Fibroblast of lung (primary cell): ENCODE results near the gene TACSTD2. TPM values are rescaled to one million over a fixed set of nuclear protein-coding genes. Genes with fewer than 3 reads are reported as not detected.

ENCODE experiments used
- DNase-seq, 2 donors: peaks; one replicate each; pipeline versions ENCODE4 v3.0.0 to v3.0.0-alpha.2; 2010; ENCODE audit warnings: low read depth in 2 of 2
- H2AFZ ChIP-seq: 2 replicates; pipeline ENCODE4 v1.5.1; 2012; ENCODE audit warnings: low read length, control low read depth, inconsistent platforms
- H3K27ac ChIP-seq: 2 replicates; pipeline ENCODE4 v1.5.1; 2011; ENCODE audit warnings: low read length, control low read depth; ENCODE audit not compliant: insufficient read depth
- H3K27me3 ChIP-seq: 2 replicates; pipeline ENCODE4 v1.5.1; 2011; ENCODE audit warnings: mild to moderate bottlenecking, low read length; ENCODE audit not compliant: control insufficient read depth, insufficient read depth
- H3K36me3 ChIP-seq: 2 replicates; pipeline ENCODE4 v1.5.1; 2011; ENCODE audit warnings: low read length; ENCODE audit not compliant: control insufficient read depth, insufficient read depth
- H3K4me1 ChIP-seq: 2 replicates; pipeline ENCODE4 v1.5.1; 2011; ENCODE audit warnings: low read length; ENCODE audit not compliant: control insufficient read depth, insufficient read depth; ENCODE audit errors: extremely low read depth
- H3K4me2 ChIP-seq: 2 replicates; pipeline ENCODE4 v1.5.1; 2011; ENCODE audit warnings: low read length, control low read depth; ENCODE audit not compliant: insufficient read depth; ENCODE audit errors: extremely low read depth
- H3K4me3 ChIP-seq, 4 experiments: fragments of 200-600 bp in 1 of 4; sonication (generic) in 1 of 4; replicated peaks in 1 of 4; 2 replicates each; pipeline ENCODE4 v1.5.1; 2011 to 2016; ENCODE audit warnings: low read length in 4 of 4, low read depth in 3 of 4, mild to moderate bottlenecking in 3 of 4, control low read depth in 2 of 4, inconsistent platforms in 1 of 4, mixed read lengths in 1 of 4; ENCODE audit not compliant: insufficient read depth in 1 of 4; ENCODE audit errors: control extremely low read depth in 1 of 4
- H3K79me2 ChIP-seq: 2 replicates; pipeline ENCODE4 v1.5.1; 2012; ENCODE audit warnings: mild to moderate bottlenecking, low read length, inconsistent platforms; ENCODE audit not compliant: control insufficient read depth, insufficient read depth
- H3K9ac ChIP-seq: 2 replicates; pipeline ENCODE4 v1.5.1; 2011; ENCODE audit warnings: mild to moderate bottlenecking, low read length, control low read depth; ENCODE audit not compliant: insufficient read depth
- H3K9me3 ChIP-seq: 2 replicates; pipeline ENCODE4 v1.5.1; 2012; ENCODE audit warnings: low read depth, low read length; ENCODE audit not compliant: control insufficient read depth, insufficient read depth
- H4K20me1 ChIP-seq: 2 replicates; pipeline ENCODE4 v1.5.1; 2011; ENCODE audit warnings: low read length; ENCODE audit not compliant: control insufficient read depth, insufficient read depth; ENCODE audit errors: extremely low read depth
- EZH2 ChIP-seq: IDR thresholded peaks from 2 replicates; pipeline ENCODE4 v1.5.1; 2012; ENCODE audit warnings: low read length, control low read depth, mild to moderate bottlenecking; ENCODE audit errors: missing control alignments
- polyA plus RNA-seq, 2 donors: library from polyadenylated mRNA; depleted of rRNA in 1 of 2; stranded (reverse) in 1 of 2; unstranded in 1 of 2; fragments of >200 nt; gene quantifications; 2 replicates each; pipeline ENCODE4 v1.2.1, GENCODE V29; 2011 to 2012; ENCODE audit warnings: missing spikeins in 1 of 2
- total RNA-seq: library from RNA; depleted of rRNA; stranded (reverse); fragments of >200 nt; gene quantifications from 2 replicates; pipeline ENCODE4 v1.2.1, GENCODE V29; 2014
- TF ChIP-seq, protein P1 (sequence below), 2 donors: IDR thresholded peaks in 1 of 2; conservative IDR thresholded peaks in 1 of 2; 1 replicate in 1 of 2; 2 replicates in 1 of 2; pipeline ENCODE4 v1.5.1; 2011 to 2012; ENCODE audit warnings: low read length in 2 of 2, control low read depth in 1 of 2, inconsistent platforms in 1 of 2, low read depth in 1 of 2, mild to moderate bottlenecking in 1 of 2

TACSTD2 gene
- total and polyA plus RNA-seq, 2 donors (not counting 1 experiment from before 2014, with no cell fraction given) = 0.17 to 0.22 TPM

DNA sequence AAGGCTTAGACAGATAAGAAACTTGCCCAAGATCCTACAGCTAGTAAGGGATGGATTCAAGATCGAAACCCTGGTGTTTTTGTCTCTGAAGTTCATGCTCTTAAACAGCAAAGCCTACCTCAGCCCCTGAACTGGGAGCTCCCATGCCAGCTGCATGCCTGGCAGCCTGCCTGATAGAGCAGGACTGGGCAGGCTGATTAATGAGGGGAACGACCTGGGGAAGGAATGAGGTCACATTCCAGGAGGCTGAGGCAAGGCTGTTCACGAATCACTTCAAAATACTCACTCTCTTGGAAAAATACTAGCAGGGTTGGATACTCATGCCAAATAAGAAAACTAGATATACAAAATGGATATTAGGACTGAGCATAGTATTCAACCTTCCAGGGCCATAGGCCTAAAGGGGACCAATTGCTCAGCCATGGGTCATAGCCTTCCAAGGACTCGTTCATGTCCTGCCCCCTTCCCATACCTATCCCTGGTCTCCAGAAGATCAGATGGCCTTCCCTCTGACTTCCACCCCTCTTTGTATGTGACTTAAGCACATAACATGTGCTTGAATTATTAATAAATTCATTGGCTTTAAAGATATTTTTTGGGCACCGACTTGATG, 15.6 kb upstream of the TACSTD2 start:
- H3K9ac ChIP-seq = no peak overlapping the region
- H4K20me1 ChIP-seq = no peaks in the 10 kb centered on the region
- H3K4me2 ChIP-seq = peak overlapping the region; percentile 33
- no peak overlapping the region for H3K4me3 ChIP-seq
- H3K4me1 ChIP-seq = peaks cover 11% of the 10 kb centered on the region
- H3K9me3 ChIP-seq = no peaks in the 10 kb centered on the region
- H2AFZ ChIP-seq = no peak overlapping the region
- H3K27me3 ChIP-seq = no peaks in the 10 kb centered on the region
- TF ChIP-seq, protein P1, sequence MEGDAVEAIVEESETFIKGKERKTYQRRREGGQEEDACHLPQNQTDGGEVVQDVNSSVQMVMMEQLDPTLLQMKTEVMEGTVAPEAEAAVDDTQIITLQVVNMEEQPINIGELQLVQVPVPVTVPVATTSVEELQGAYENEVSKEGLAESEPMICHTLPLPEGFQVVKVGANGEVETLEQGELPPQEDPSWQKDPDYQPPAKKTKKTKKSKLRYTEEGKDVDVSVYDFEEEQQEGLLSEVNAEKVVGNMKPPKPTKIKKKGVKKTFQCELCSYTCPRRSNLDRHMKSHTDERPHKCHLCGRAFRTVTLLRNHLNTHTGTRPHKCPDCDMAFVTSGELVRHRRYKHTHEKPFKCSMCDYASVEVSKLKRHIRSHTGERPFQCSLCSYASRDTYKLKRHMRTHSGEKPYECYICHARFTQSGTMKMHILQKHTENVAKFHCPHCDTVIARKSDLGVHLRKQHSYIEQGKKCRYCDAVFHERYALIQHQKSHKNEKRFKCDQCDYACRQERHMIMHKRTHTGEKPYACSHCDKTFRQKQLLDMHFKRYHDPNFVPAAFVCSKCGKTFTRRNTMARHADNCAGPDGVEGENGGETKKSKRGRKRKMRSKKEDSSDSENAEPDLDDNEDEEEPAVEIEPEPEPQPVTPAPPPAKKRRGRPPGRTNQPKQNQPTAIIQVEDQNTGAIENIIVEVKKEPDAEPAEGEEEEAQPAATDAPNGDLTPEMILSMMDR (conservative IDR thresholded peaks at IDR 0.05 in 1 of 2, IDR thresholded peaks at IDR 0.05 in 1 of 2; ENCODE audit: low read depth in 1 of 2, low read length in 2 of 2) = no peak
- no peak for TF ChIP-seq EZH2
- H3K27ac ChIP-seq = no peak overlapping the region
- H3K79me2 ChIP-seq = no peaks in the 10 kb centered on the region
- peak; percentile 89 to 95 for DNase-seq
- H3K36me3 ChIP-seq = no peaks in the 10 kb centered on the region

DNA sequence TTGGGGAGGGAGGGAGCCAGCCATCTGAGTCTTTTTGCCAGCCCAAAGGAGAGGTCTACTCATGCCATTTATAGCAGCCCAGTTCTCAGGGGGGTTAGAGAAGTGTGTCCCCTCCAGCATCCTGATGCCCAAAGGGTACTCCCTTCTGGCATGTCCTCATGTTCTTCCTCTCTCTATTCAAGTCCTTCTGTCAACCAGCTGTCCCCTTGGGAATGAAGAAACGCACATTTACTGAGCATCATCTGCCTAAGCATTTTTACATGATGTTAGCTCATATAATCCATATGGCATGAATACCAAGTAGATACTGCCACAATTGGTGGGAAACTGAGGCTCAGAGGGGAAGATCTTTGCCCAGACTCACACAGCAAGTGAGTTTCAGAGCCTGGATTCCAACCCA, 14.8 kb upstream of the TACSTD2 start:
- no peak for DNase-seq
- TF ChIP-seq EZH2 = no peak
- TF ChIP-seq, protein P1 (conservative IDR thresholded peaks at IDR 0.05 in 1 of 2, IDR thresholded peaks at IDR 0.05 in 1 of 2; ENCODE audit: low read depth in 1 of 2, low read length in 2 of 2) = no peak
- H3K4me3 ChIP-seq = no peak overlapping the region
- H3K9ac ChIP-seq = no peak overlapping the region
- no peak overlapping the region for H3K27ac ChIP-seq
- no peak overlapping the region for H2AFZ ChIP-seq
- no peaks in the 10 kb centered on the region for H4K20me1 ChIP-seq
- no peaks in the 10 kb centered on the region for H3K9me3 ChIP-seq
- H3K36me3 ChIP-seq = no peaks in the 10 kb centered on the region
- no peak overlapping the region for H3K4me2 ChIP-seq
- H3K79me2 ChIP-seq = no peaks in the 10 kb centered on the region
- peaks cover 11% of the 10 kb centered on the region for H3K4me1 ChIP-seq
- H3K27me3 ChIP-seq = no peaks in the 10 kb centered on the region

DNA sequence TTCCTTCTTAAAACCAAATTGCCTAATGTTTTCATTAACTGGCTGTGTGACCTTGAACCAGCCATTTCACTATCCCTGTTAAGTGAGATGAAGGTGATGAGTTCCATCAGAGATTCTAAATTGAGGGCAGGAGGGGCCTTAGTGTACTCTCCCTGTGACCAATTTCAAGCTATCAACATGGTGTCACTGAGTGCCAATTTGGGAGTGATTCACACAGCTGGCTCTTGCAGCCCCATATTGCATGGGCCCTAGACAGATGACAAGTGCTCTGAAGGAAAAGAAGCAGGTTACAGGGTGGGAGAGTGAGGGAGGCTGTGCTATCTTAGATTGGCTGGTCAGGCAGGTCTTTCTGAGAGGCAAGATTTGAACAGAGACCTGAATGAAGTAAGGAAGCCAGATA, 13.0 kb upstream of the TACSTD2 start:
- no peak for DNase-seq
- TF ChIP-seq EZH2 = no peak
- TF ChIP-seq, protein P1 (conservative IDR thresholded peaks at IDR 0.05 in 1 of 2, IDR thresholded peaks at IDR 0.05 in 1 of 2; ENCODE audit: low read depth in 1 of 2, low read length in 2 of 2) = no peak
- Histone ChIP-seq H3K4me3 (no peak overlapping the region), H3K9ac (no peak overlapping the region), H3K9me3 (no peaks in the 10 kb centered on the region), H3K27me3 (no peaks in the 10 kb centered on the region), H3K4me1 (peaks cover 20% of the 10 kb centered on the region), H3K79me2 (no peaks in the 10 kb centered on the region), H2AFZ (no peak overlapping the region), H3K27ac (no peak overlapping the region), H3K36me3 (no peaks in the 10 kb centered on the region), H4K20me1 (no peaks in the 10 kb centered on the region), H3K4me2 (no peak overlapping the region)
